Keratinocyte (primary cell): Measurements from ENCODE around the gene GPC4. TPM values are rescaled to one million over a fixed set of nuclear protein-coding genes. Genes with fewer than 3 reads are reported as not detected.

ENCODE experiments used
- DNase-seq: peaks from one replicate; pipeline ENCODE4 v3.0.0-alpha.2; 2011; ENCODE audit warnings: low read depth, missing footprints, low spot score
- FAIRE-seq: peaks from 2 replicates; lab custom pipeline; 2011; peaks lifted over from hg19 to GRCh38; lab: Jason Lieb, UNC
- H2AFZ ChIP-seq: 2 replicates; pipeline ENCODE4 v1.6.0; 2012; ENCODE audit warnings: low read length, control low read depth, inconsistent platforms; ENCODE audit not compliant: control insufficient read depth
- H3K27ac ChIP-seq: 2 replicates; pipeline ENCODE4 v1.5.1; 2011; ENCODE audit warnings: low read length; ENCODE audit not compliant: control insufficient read depth, insufficient read depth
- H3K27me3 ChIP-seq: 3 replicates; pipeline ENCODE4 v1.6.0; 2011; ENCODE audit warnings: low read length; ENCODE audit not compliant: control insufficient read depth, insufficient read depth; ENCODE audit errors: extremely low read depth
- H3K36me3 ChIP-seq, 2 experiments: 2 replicates in 1 of 2; 3 replicates in 1 of 2; pipeline ENCODE4 v1.5.1; 2011; ENCODE audit warnings: low read length in 2 of 2, mild to moderate bottlenecking in 1 of 2; ENCODE audit not compliant: control insufficient read depth in 2 of 2, insufficient read depth in 2 of 2; ENCODE audit errors: extremely low read depth in 1 of 2
- H3K4me1 ChIP-seq: 3 replicates; pipeline ENCODE4 v1.5.1; 2011; ENCODE audit warnings: low read length; ENCODE audit not compliant: control insufficient read depth, insufficient read depth; ENCODE audit errors: extremely low read depth
- H3K4me2 ChIP-seq: 3 replicates; pipeline ENCODE4 v1.6.0; 2011; ENCODE audit warnings: low read depth, low read length; ENCODE audit not compliant: control insufficient read depth, insufficient read depth; ENCODE audit errors: extremely low read depth
- H3K4me3 ChIP-seq, 3 experiments: fragments of 200-600 bp in 1 of 3; sonication (generic) in 1 of 3; 2 replicates in 2 of 3; 3 replicates in 1 of 3; pipeline ENCODE4 v1.5.1; 2011 to 2016; ENCODE audit warnings: low read length in 3 of 3, mild to moderate bottlenecking in 3 of 3, control low read depth in 2 of 3, inconsistent platforms in 1 of 3, low read depth in 1 of 3, mixed read lengths in 1 of 3, mixed run types in 1 of 3, moderate library complexity in 1 of 3; ENCODE audit not compliant: control insufficient read depth in 2 of 3, insufficient read depth in 2 of 3; ENCODE audit errors: extremely low read depth in 1 of 3
- H3K79me2 ChIP-seq: 2 replicates; pipeline ENCODE4 v1.6.0; 2012; ENCODE audit warnings: low read length; ENCODE audit not compliant: control insufficient read depth, insufficient read depth
- H3K9ac ChIP-seq: 3 replicates; pipeline ENCODE4 v1.6.0; 2011; ENCODE audit warnings: low read length; ENCODE audit not compliant: control insufficient read depth, insufficient read depth; ENCODE audit errors: extremely low read depth
- H3K9me1 ChIP-seq: 3 replicates; pipeline ENCODE4 v1.6.0; 2011; ENCODE audit warnings: low read length; ENCODE audit not compliant: control insufficient read depth, insufficient read depth; ENCODE audit errors: extremely low read depth
- H3K9me3 ChIP-seq: 2 replicates; pipeline ENCODE4 v1.5.1; 2012; ENCODE audit warnings: low read depth, low read length; ENCODE audit not compliant: control insufficient read depth
- H4K20me1 ChIP-seq: 3 replicates; pipeline ENCODE4 v1.6.0; 2011; ENCODE audit warnings: low read length; ENCODE audit not compliant: control insufficient read depth, insufficient read depth; ENCODE audit errors: extremely low read depth
- EZH2 ChIP-seq: IDR thresholded peaks from one replicate; pipeline ENCODE4 v1.6.1; 2012; ENCODE audit warnings: inconsistent platforms, mild to moderate bottlenecking, low read length, moderate library complexity
- dilution Hi-C: fragments of 300-500 bp; cut with MboI; formaldehyde crosslinking; loops from one replicate; pipeline ENCODE4 v1.7.0; 2020; ENCODE audit warnings: low sequenced_read_pairs; ENCODE audit not compliant: extremely low pct_ligation_motif_present
- polyA plus RNA-seq, 5 experiments: library from polyadenylated mRNA; depleted of rRNA in 3 of 5; stranded (reverse) in 3 of 5; stranded (forward) in 1 of 5; unstranded in 1 of 5; fragments of >200 nt; gene quantifications; 1 replicate in 1 of 5; 2 replicates in 3 of 5; 3 replicates in 1 of 5; pipeline versions ENCODE4 v1.2.1 to v1.2.3, GENCODE V29; 2011 to 2012; ENCODE audit warnings: missing spikeins in 2 of 5, low read depth in 1 of 5, low replicate concordance in 1 of 5
- TF ChIP-seq, protein P1 (sequence below), 3 experiments: IDR thresholded peaks in 1 of 3; conservative IDR thresholded peaks in 1 of 3; optimal IDR thresholded peaks in 1 of 3; 2 replicates in 2 of 3; 3 replicates in 1 of 3; pipeline versions ENCODE3 to v1.5.1; 2011; ENCODE audit warnings: low read length in 3 of 3, mild to moderate bottlenecking in 3 of 3, moderate library complexity in 2 of 3, control low read depth in 1 of 3, inconsistent platforms in 1 of 3; ENCODE audit not compliant: insufficient read depth in 2 of 3; ENCODE audit errors: extremely low read depth in 1 of 3

The GPC4 gene
- polyA plus RNA-seq, 1 donor (not counting 4 experiments of a cell fraction or from before 2014, with no cell fraction given): 0.76 TPM

DNA sequence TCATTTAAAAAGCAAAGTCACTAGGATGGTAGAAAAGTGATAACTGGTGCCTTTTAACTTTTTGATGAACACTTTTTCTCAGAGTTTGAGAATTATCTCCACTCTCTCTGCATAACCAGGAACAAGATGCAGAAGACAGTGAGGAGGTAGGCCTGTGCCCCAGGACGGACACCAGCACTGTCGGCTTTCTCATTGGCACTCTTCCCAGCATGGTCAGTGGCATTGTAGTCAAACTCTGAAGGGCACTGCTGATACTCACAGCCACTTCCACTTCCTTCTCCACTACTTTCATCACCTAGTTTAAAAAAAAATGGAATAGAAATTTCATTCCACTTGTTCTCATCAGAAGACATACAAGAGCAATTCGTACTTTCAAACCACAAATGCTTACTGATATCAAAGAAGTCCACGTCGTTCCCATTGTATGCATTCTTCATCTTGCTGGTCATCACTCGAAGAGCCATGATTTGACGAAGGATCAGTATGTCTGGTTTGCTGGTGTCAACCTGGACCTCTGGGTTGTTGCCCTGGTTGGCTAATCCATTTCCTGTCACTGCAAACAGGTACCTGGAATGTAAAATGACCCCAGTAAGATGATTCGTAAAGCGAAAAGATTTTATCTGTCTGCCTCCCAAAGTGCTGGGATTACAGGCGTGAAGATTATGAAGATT lies 112.4 kb downstream of the GPC4 start:
- DNase-seq (no peak), FAIRE-seq (no peak)
- H3K9me3 ChIP-seq: no peaks in the 10 kb centered on the region
- no peaks in the 10 kb centered on the region for H3K27me3 ChIP-seq
- dilution Hi-C loops: no loop called here
- no peak overlapping the region for H2AFZ ChIP-seq
- TF ChIP-seq, protein P1, sequence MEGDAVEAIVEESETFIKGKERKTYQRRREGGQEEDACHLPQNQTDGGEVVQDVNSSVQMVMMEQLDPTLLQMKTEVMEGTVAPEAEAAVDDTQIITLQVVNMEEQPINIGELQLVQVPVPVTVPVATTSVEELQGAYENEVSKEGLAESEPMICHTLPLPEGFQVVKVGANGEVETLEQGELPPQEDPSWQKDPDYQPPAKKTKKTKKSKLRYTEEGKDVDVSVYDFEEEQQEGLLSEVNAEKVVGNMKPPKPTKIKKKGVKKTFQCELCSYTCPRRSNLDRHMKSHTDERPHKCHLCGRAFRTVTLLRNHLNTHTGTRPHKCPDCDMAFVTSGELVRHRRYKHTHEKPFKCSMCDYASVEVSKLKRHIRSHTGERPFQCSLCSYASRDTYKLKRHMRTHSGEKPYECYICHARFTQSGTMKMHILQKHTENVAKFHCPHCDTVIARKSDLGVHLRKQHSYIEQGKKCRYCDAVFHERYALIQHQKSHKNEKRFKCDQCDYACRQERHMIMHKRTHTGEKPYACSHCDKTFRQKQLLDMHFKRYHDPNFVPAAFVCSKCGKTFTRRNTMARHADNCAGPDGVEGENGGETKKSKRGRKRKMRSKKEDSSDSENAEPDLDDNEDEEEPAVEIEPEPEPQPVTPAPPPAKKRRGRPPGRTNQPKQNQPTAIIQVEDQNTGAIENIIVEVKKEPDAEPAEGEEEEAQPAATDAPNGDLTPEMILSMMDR (optimal IDR thresholded peaks at IDR 0.05 in 1 of 3, IDR thresholded peaks at IDR 0.05 in 1 of 3, conservative IDR thresholded peaks at IDR 0.05 in 1 of 3; ENCODE audit: extremely low read depth in 1 of 3, insufficient read depth in 2 of 3, low read length in 3 of 3): no peak
- TF ChIP-seq EZH2: no peak
- H3K27ac ChIP-seq: no peak overlapping the region
- no peaks in the 10 kb centered on the region for H3K4me1 ChIP-seq
- H3K9me1 ChIP-seq: no peaks in the 10 kb centered on the region
- H3K4me3 ChIP-seq: no peak overlapping the region
- no peaks in the 10 kb centered on the region for H3K79me2 ChIP-seq
- H3K36me3 ChIP-seq: no peaks in the 10 kb centered on the region
- H3K9ac ChIP-seq: no peak overlapping the region
- no peaks in the 10 kb centered on the region for H4K20me1 ChIP-seq
- H3K4me2 ChIP-seq: no peak overlapping the region

GRCh38 chrX:133300591-133300990 lies 114.7 kb downstream of the GPC4 start:
- no peaks in the 10 kb centered on the region for H3K27me3 ChIP-seq
- no peaks in the 10 kb centered on the region for H3K36me3 ChIP-seq
- no peak overlapping the region for H3K4me2 ChIP-seq
- H3K4me1 ChIP-seq: no peaks in the 10 kb centered on the region
- DNase-seq (no peak), FAIRE-seq (no peak)
- no peaks in the 10 kb centered on the region for H3K9me1 ChIP-seq
- H3K27ac ChIP-seq: no peak overlapping the region
- H3K4me3 ChIP-seq: no peak overlapping the region
- TF ChIP-seq EZH2: no peak
- TF ChIP-seq, protein P1 (optimal IDR thresholded peaks at IDR 0.05 in 1 of 3, IDR thresholded peaks at IDR 0.05 in 1 of 3, conservative IDR thresholded peaks at IDR 0.05 in 1 of 3; ENCODE audit: extremely low read depth in 1 of 3, insufficient read depth in 2 of 3, low read length in 3 of 3): no peak
- no peaks in the 10 kb centered on the region for H4K20me1 ChIP-seq
- no peaks in the 10 kb centered on the region for H3K9me3 ChIP-seq
- no peaks in the 10 kb centered on the region for H3K79me2 ChIP-seq
- H2AFZ ChIP-seq: no peak overlapping the region
- no peak overlapping the region for H3K9ac ChIP-seq
- dilution Hi-C loops: no loop called here
